HS-27A (cell line): ENCODE measurements around the gene SYT7.
"Not testable (repeated sequence)": the region's sequence is repeated elsewhere in the genome, so short reads cannot be mapped to it uniquely, and the experiment has no call there.

Experiments
- DNase-seq: peaks from one replicate; pipeline ENCODE4 v3.0.0-alpha.2; 2012; ENCODE audit warnings: low read depth, missing footprints

SYT7 gene

GRCh38 chr11:61475433-61475832, 105.4 kb downstream of the SYT7 start:
- DNase-seq: no peak

GRCh38 chr11:61474013-61474643, 106.7 kb downstream of the SYT7 start:
- no peak for DNase-seq

- no peak for DNase-seq
These were observed 107.4 kb downstream of the SYT7 start for GRCh38 chr11:61473370-61474012.

- no peak for DNase-seq
These were observed 108.0 kb downstream of the SYT7 start for GRCh38 chr11:61472868-61473267.

GRCh38 chr11:61472282-61472681, 108.6 kb downstream of the SYT7 start:
- DNase-seq: no peak

GRCh38 chr11:61468002-61468401, 112.9 kb downstream of the SYT7 start:
- DNase-seq: no peak

- DNase-seq: not testable (repeated sequence)
These were observed 113.3 kb downstream of the SYT7 start for GRCh38 chr11:61467602-61468001.
